H1 (cell line): ENCODE data around the gene IL9R. TPM values are rescaled to one million over a fixed set of nuclear protein-coding genes. Genes with fewer than 3 reads are reported as not detected.

Experiments used
- ATF2 ChIP-seq: IDR thresholded peaks from 2 replicates; pipeline ENCODE4 v1.6.1; 2012; ENCODE audit warnings: low read length, inconsistent platforms
- BRCA1 ChIP-seq: IDR thresholded peaks from 2 replicates; pipeline ENCODE4 v1.6.1; 2012; ENCODE audit warnings: low read depth, low read length, improper control_type of control experiment
- CBX5 ChIP-seq: fragments of 300-800, 300-1000 bp; sonication (generic); IDR thresholded peaks from 2 replicates; pipeline ENCODE4 v1.7.1; 2016; ENCODE audit warnings: antibody characterized with exemption, low read length, low read depth
- GABPA ChIP-seq: IDR thresholded peaks from 2 replicates; pipeline ENCODE4 v1.6.1; 2011; ENCODE audit warnings: mild to moderate bottlenecking, low read length, moderate library complexity, borderline replicate concordance; ENCODE audit not compliant: insufficient read depth
- POLR2A ChIP-seq, 2 experiments: IDR thresholded peaks; 1 replicate in 1 of 2; 2 replicates in 1 of 2; pipeline ENCODE4 v1.6.1; 2011; ENCODE audit warnings: low read depth in 2 of 2, low read length in 2 of 2, mild to moderate bottlenecking in 2 of 2; ENCODE audit errors: control extremely low read depth in 1 of 2
- TEAD4 ChIP-seq: IDR thresholded peaks from 2 replicates; pipeline ENCODE4 v1.6.1; 2012; ENCODE audit warnings: low read depth, low read length, inconsistent platforms, mixed read lengths
- USF2 ChIP-seq: IDR thresholded peaks from 2 replicates; pipeline ENCODE4 v1.6.1; 2011; ENCODE audit warnings: low read length, improper control_type of control experiment
- polyA plus RNA-seq, 7 experiments: library from polyadenylated mRNA; depleted of rRNA in 3 of 7; stranded (reverse) in 5 of 7; unstranded in 2 of 7; fragments of >200 nt in 5 of 7; fragments of 200-250 nt in 2 of 7; gene quantifications; 1 replicate in 5 of 7; 2 replicates in 1 of 7; 4 replicates in 1 of 7; pipeline versions ENCODE4 v1.2.1 to v1.2.3, GENCODE V29; 2011 to 2013; ENCODE audit warnings: missing spikeins in 2 of 7, mixed read lengths in 2 of 7
- total RNA-seq: library from RNA; stranded (reverse); fragmentation: NEBNext Ultra II Directional; extraction: Animal tissue kit (Norgen Biotek cat#: 25700); gene quantifications from 2 replicates; pipeline ENCODE4 v1.2.1, GENCODE V29; 2021

Gene IL9R
- total and polyA plus RNA-seq, 2 of the 8 experiments (the other 6 are each of a cell fraction or from before 2014, with no cell fraction given), result 0.14 to 0.28 TPM

- no peak for TF ChIP-seq BRCA1
- TF ChIP-seq TEAD4, result no peak
- TF ChIP-seq GABPA, result no peak
- no peak for TF ChIP-seq CBX5
- TF ChIP-seq USF2, result no peak
- TF ChIP-seq ATF2, result no peak
- no peak for TF ChIP-seq POLR2A (IDR thresholded peaks at IDR 0.05; ENCODE audit: control extremely low read depth in 1 of 2, low read depth in 2 of 2, low read length in 2 of 2)
These were observed 46.2 kb upstream of the IL9R start (continued) for GRCh38 chrX:155951237-155951789.
